CD4-positive, alpha-beta T cell treated with Interferon alpha-2 for 1 hour (primary cell): Measurements from ENCODE around the gene ADAM10.
"Not testable (repeated sequence)": the region's sequence is repeated elsewhere in the genome, so short reads cannot be mapped to it uniquely, and the experiment has no call there.

ENCODE experiments used
- DNase-seq, 2 donors: peaks; one replicate each; pipeline ENCODE4 v3.0.0-alpha.2; 2020 to 2022

The ADAM10 gene

GRCh38 chr15:58669108-58669507 is 80.4 kb downstream of the ADAM10 start:
- no peak for DNase-seq

DNA sequence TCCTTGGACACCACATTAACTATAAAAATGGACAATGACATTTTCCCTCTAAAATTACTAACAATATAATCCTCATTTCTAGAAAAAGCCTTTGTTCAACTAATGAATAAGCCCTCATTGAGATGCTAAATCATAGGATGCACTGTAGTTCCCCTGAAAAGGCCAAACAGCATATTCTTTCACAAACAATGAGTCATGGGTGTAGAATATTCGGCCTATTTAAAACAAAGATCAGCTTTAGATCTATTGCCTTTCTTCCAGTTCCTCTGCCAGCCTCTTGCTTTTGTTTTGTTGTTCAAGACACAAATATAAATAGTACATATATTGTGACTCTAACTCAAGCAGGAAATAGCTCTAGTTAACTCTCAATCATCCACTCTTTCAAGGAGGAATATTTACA is 82.5 kb downstream of the ADAM10 start:
- no peak for DNase-seq

DNA sequence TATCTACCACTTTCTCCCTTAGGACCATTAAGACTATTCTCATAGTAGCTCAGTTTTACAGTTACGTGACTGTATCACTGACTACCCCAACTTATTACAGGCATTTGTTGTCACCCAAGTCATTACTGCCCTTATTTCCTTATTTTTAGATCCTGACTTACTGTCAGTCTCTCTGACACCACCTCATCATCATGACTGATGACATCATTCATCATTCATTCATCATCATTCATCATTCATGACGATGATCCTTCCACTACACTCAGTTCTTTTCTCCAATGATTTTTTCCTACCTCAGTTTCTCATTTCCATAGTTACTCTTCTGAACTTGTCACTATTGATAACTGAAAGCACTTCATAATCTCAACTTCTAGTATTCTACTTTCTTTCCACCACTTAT is 83.8 kb downstream of the ADAM10 start:
- no peak for DNase-seq

GRCh38 chr15:58650102-58650501 is 99.4 kb downstream of the ADAM10 start:
- peak in 1 of 2 donors; percentile 11 for DNase-seq

GRCh38 chr15:58649175-58649574 is 100.3 kb downstream of the ADAM10 start:
- no peak for DNase-seq

- no peak for DNase-seq
These were observed 105.5 kb downstream of the ADAM10 start for GRCh38 chr15:58643996-58644395.

GRCh38 chr15:58641660-58642059 is 107.8 kb downstream of the ADAM10 start:
- no peak for DNase-seq

DNA sequence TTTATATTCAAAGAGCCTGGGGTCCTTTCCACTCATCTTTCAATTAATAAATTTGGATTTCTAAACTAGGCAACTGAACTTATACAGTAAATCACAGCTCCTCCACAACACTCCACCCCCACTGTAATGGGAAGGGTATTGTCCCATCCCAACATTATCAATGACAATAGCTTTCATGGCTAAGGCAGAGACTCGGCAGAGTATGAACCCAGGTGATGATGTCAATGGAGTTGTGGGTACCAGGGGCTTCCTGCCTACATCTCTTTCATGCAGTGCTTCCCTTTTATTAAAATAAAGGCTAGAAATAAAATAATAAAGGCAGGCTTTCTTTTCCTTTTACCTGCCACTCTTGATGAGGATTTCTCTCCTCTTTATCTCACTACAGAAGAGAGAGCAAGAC is 109.5 kb downstream of the ADAM10 start:
- DNase-seq: no peak

- no peak for DNase-seq
These were observed 110.3 kb downstream of the ADAM10 start for GRCh38 chr15:58639002-58639756.

- no peak for DNase-seq
These were observed 116.7 kb downstream of the ADAM10 start for GRCh38 chr15:58632789-58633188.

- DNase-seq: no peak
These were observed 118.2 kb downstream of the ADAM10 start for GRCh38 chr15:58631319-58631718.

GRCh38 chr15:58629625-58630024 is 119.9 kb downstream of the ADAM10 start:
- no peak for DNase-seq

GRCh38 chr15:58628206-58628947 is 121.1 kb downstream of the ADAM10 start:
- peak in 1 of 2 donors; percentile 65 for DNase-seq

GRCh38 chr15:58627701-58628100 is 121.8 kb downstream of the ADAM10 start:
- peak in 1 of 2 donors; percentile 46 for DNase-seq

DNA sequence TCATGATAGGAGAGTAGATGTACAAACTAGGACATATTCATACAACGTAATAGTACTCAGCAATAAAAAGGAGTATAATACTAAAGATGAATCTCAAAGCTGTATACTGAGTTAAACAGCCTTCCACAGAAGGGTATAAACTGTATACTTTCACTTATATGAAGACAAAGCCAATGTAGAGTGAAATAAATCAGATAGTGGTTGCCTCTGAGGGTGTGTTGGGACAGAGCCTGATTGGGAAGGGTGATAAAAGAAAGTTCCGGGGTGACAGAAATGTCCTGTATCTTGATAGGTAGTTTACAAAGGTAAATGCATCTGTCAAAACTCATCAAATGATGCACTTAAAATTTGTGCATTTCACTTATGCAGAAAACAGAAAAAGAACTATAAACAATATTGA is 122.5 kb downstream of the ADAM10 start:
- DNase-seq: peak in 1 of 2 donors; percentile 32

DNA sequence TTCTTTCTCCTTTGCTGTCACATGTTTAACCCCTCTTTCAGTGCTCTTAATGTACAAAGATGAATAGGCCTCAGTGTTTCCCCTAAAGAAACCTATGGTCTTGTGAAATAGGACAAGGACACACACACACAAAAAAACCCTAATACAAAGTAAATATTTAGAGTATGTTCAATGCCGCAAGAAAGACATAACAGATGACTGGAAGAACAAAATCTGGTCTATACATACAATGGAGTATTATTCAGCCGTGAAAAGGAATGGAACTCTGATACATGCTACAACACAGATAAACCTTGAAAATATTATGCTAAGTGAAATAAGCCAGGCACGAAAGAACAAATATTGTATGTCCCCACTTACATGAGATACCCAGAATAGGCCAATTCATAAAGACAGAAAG is 123.1 kb downstream of the ADAM10 start:
- no peak for DNase-seq

DNA sequence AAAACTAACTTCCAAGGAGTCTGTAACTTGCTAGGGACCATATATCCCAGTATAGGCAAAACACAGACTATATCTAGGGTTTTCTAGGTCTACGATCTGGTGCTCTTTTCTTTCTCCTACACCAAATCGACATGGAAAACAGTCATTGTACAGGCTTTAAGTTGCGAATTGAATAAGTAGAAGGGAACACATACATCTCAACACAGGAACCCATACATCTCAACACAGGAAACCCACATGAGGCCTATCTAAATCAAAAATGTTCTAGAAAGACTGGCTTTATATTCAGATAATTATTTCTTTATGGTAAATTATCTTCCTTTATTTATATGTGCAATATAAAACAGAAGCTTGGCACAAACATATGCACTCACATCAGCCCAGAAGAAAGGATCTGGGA is 126.6 kb downstream of the ADAM10 start:
- no peak for DNase-seq

DNA sequence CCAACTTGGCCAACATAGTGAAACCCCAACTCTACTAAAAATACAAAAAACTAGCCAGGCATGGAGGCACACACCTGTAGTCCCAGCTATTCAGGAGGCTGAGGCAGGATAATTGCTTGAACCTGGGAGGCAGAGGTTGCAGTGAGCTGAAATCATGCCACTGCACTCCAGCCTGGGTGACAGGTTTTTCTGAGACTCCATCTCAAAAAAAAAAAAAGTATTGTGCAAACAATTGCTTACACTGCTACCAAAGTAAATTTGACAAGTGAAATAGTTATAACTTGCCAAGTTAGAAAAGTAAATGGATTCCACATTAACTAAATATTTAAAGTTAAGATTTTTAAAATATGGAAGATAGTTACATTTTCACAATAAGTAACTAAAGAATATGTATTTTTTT is 129.2 kb downstream of the ADAM10 start:
- DNase-seq: not testable (repeated sequence)

DNA sequence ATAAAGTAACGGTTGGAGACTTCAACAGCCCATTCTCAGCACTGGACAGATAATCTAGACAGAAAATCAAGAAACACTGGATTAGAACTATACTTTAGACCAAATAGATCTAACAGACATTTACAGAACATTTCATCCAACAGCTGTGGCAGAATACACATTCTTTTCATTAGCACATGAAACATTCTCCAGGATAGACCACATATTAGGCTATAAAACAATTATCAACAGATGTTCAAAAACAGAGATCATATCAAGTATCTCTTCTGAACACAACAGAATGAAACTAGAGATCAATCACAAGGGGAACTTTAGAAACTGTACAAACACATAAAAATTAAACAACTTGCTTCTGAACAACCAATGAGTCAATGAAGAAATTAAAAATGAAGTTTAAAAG is 133.3 kb downstream of the ADAM10 start:
- DNase-seq: no peak

GRCh38 chr15:58611731-58612676 is 137.5 kb downstream of the ADAM10 start:
- DNase-seq: no peak

GRCh38 chr15:58608711-58609110 is 140.8 kb downstream of the ADAM10 start:
- no peak for DNase-seq

- DNase-seq: peak in 1 of 2 donors; percentile 41
These were observed 141.3 kb downstream of the ADAM10 start for GRCh38 chr15:58608129-58608590.

GRCh38 chr15:58606577-58607080 is 142.9 kb downstream of the ADAM10 start:
- no peak for DNase-seq
